ENCODE results near the gene FLCN. TPM values are rescaled to one million over a fixed set of nuclear protein-coding genes. Genes with fewer than 3 reads are reported as not detected.
A peak's percentile ranks its signal among the peaks of the same experiment; 100 is the strongest.
"Not testable (repeated sequence)": the region's sequence is repeated elsewhere in the genome, so short reads cannot be mapped to it uniquely, and the experiment has no call there.

FLCN gene, protein sequence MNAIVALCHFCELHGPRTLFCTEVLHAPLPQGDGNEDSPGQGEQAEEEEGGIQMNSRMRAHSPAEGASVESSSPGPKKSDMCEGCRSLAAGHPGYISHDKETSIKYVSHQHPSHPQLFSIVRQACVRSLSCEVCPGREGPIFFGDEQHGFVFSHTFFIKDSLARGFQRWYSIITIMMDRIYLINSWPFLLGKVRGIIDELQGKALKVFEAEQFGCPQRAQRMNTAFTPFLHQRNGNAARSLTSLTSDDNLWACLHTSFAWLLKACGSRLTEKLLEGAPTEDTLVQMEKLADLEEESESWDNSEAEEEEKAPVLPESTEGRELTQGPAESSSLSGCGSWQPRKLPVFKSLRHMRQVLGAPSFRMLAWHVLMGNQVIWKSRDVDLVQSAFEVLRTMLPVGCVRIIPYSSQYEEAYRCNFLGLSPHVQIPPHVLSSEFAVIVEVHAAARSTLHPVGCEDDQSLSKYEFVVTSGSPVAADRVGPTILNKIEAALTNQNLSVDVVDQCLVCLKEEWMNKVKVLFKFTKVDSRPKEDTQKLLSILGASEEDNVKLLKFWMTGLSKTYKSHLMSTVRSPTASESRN
- polyA plus RNA-seq (2013, experiment 1 of 4) = 30.9 TPM
- 30.0 TPM for polyA plus RNA-seq (2013, experiment 2 of 4)
- polyA plus RNA-seq (2013, experiment 3 of 4) = 21.6 TPM
- 20.8 TPM for polyA plus RNA-seq (2013, experiment 4 of 4)

DNA sequence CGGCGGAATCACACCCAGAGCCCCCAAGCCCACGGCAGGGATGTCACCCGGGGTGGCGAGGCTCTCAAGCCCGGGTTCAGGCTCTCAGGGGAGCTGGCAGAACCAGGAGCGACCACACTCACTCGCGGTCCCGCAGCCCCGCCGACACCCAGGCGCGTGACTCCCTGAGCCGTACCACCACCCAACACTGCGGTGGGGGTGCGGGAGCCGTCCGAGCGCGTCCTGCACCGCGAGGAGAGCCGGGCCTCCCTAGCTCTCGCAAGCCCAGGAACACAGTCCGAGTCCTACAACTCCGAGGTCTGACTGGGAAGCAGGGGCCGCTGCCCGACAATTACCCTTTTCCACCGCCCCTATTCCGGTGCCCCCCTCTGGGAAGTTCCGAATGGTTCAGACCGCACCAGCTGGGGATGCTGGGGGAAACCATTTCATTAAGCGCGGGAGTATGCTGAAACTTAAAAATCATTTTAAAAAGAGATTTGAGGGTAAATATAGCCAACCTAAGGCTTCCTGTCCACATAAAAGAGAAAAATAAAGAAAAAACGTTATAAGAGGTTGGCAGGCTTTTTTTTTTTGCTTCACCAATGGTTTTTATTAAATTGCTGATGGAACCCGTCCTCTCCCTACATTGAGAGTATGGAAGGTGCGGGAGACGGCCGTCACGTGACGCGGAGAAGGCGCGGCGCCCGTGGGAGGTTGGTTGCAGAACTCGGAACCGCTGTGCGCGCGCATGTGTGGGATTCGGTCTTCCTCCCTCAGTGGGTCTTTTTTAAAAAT lies at the start of gene FLCN:
TSS of gene FLCN (minus strand) at position 143 of the 774 bp plus-strand sequence. CDS start 9,031 bp downstream, outside the sequence.
- Histone ChIP-seq H3K27me3 (ENCODE audit: control insufficient read depth, insufficient read depth, low read length, poor library complexity, severe bottlenecking) (no peaks in the 10 kb centered on the region), H3K36me3 (ENCODE audit: control insufficient read depth, insufficient read depth, low read length) (no peaks in the 10 kb centered on the region), H3K4me1 (ENCODE audit: control insufficient read depth, insufficient read depth, low read length) (peaks cover 12% of the 10 kb centered on the region), H3K9me3 (ENCODE audit: control insufficient read depth, low read length) (no peaks in the 10 kb centered on the region), H3K27ac (ENCODE audit: insufficient read depth, low read depth, low read length, poor library complexity, severe bottlenecking) (peak within 1 kb of the TSS; percentile 99), H3K4me3 (ENCODE audit: insufficient read depth, low read depth, low read length) (peak within 1 kb of the TSS; percentile 98)
- WGBS, 2 experiments = 0% methylated on average over 53 of the region's 53 CpGs

DNA sequence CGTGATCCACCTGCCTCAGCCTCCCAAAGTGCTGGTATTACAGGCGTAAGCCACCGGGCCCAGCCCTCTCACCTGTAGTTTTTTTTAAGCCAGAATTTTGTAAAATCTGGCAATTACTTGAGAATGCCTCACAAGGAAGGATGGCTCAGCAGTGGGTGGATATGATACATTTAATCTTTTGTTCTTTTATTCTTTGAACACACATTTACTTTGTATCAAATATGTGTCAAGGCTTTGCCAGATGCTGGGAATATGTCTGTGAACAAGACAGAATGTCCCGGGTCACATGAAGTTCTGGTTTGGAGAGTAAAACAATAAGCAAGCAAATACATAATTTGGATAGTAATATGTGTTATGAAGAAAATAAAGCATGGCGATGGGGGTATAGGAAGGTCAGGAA lies 49.0 kb upstream of the FLCN start:
- H3K27me3 ChIP-seq (ENCODE audit: control insufficient read depth, insufficient read depth, low read length, poor library complexity, severe bottlenecking) = no peaks in the 10 kb centered on the region
- no peak overlapping the region for H3K4me3 ChIP-seq (ENCODE audit: insufficient read depth, low read depth, low read length)
- no peaks in the 10 kb centered on the region for H3K9me3 ChIP-seq (ENCODE audit: control insufficient read depth, low read length)
- no peaks in the 10 kb centered on the region for H3K4me1 ChIP-seq (ENCODE audit: control insufficient read depth, insufficient read depth, low read length)
- H3K36me3 ChIP-seq (ENCODE audit: control insufficient read depth, insufficient read depth, low read length) = no peaks in the 10 kb centered on the region
- WGBS, 2 experiments = 95 to 96% methylated on average over 5 of the region's 5 CpGs
- H3K27ac ChIP-seq (ENCODE audit: insufficient read depth, low read depth, low read length, poor library complexity, severe bottlenecking) = no peak overlapping the region

DNA sequence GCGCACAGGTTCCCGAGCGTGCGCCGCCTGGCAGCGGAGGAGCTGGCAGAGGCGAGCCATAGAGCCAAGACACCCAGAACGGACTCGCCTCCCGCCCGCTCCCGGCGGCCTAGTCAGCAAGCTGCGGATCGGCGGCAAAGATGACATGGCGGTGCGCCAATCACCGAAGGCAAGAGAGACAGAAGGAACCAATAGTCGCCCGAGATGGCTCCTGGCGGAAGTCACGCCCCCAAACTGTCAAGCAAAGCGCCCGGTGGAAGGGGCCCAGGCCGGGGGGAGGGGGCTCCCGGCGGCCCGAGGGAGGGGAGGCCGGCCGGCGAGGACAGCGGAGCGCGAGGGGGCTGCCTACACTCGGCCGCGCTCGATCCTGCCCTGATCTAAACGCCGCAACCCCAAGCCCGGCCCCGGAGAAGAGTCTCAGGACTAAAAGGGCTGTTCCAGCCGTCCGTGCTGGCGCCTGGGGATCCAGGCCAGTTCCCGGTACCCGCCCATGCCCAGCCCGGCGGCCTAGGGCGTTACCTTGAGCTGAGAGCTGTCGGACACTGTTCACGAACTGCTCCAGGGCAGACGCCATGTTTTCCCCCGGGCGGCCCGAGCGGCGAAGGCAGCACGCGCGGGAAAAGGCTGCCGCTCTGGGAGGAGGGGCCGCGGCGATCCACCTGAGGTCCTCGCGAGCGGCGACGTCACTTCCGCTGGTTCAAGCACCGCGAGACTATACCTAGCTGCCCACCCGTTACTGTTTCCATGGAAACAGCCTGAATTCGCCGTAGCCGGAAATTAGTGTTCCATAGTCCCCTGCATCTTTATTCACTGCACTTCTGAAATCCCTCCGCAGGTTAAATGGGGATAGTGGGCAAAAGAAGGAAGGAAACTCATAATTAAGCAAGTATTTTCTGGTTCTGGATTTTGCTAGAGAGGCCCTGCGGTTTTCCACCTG lies 43.9 kb upstream of the FLCN start, which contains the start of gene COPS3:
TSS of gene COPS3 (minus strand) at position 634 of the 937 bp plus-strand sequence. CDS start at position 574, 60 bp downstream.
- Histone ChIP-seq H3K36me3 (ENCODE audit: control insufficient read depth, insufficient read depth, low read length) (no peaks in the 10 kb centered on the region), H3K27me3 (ENCODE audit: control insufficient read depth, insufficient read depth, low read length, poor library complexity, severe bottlenecking) (no peaks in the 10 kb centered on the region), H3K4me3 (ENCODE audit: insufficient read depth, low read depth, low read length) (peak within 1 kb of the TSS; percentile 92), H3K4me1 (ENCODE audit: control insufficient read depth, insufficient read depth, low read length) (peaks cover 6% of the 10 kb centered on the region), H3K27ac (ENCODE audit: insufficient read depth, low read depth, low read length, poor library complexity, severe bottlenecking) (peak within 1 kb of the TSS; percentile 89), H3K9me3 (ENCODE audit: control insufficient read depth, low read length) (no peaks in the 10 kb centered on the region)
- 1% methylated on average over 80 of the region's 80 CpGs for WGBS, 2 experiments

DNA sequence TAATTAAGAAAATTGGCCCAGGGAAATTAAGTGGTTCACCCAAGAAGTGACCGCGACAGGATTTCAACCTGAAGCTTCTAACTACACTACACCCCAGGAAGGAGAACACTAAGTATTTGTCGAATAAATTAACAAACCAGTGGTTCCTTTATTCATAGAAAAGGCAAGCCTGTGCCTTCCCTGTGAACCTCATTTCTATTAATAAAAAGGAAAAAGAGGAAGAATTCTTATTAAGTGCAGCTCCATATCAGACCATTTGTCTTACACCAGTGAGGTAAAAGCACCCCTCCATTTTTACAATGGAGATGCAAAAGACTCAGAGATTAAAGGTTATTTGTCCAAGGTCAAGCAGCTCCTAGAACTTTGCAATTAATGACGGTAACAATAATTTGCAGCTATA lies 42.3 kb upstream of the FLCN start:
- Histone ChIP-seq H3K27ac (ENCODE audit: insufficient read depth, low read depth, low read length, poor library complexity, severe bottlenecking) (no peak overlapping the region), H3K36me3 (ENCODE audit: control insufficient read depth, insufficient read depth, low read length) (no peaks in the 10 kb centered on the region), H3K27me3 (ENCODE audit: control insufficient read depth, insufficient read depth, low read length, poor library complexity, severe bottlenecking) (no peaks in the 10 kb centered on the region), H3K4me1 (ENCODE audit: control insufficient read depth, insufficient read depth, low read length) (peaks cover 6% of the 10 kb centered on the region), H3K4me3 (ENCODE audit: insufficient read depth, low read depth, low read length) (peak overlapping the region; percentile 92), H3K9me3 (ENCODE audit: control insufficient read depth, low read length) (no peaks in the 10 kb centered on the region)
- WGBS, 2 experiments = 97 to 98% methylated on average over 4 of the region's 4 CpGs

DNA sequence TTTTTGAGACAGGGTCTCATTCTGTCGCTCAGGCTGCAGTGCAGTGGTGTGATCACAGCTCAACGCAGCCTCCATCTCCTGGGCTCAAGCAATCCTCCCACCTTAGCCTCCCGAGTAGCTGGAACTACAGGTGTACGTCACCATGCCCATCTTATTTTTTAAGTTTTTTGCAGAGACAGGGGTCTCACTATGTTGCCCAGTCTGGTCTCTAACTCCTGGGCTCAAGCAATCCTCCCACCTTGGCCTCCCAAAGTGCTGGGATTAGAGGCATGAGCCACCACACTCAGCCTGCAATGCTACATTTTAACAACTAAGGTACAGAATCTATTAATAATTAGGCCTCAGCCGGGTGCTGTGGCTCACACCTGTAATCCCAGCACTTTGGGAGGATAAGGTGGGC lies 40.5 kb upstream of the FLCN start:
- not testable (repeated sequence) for H3K36me3 ChIP-seq (ENCODE audit: control insufficient read depth, insufficient read depth, low read length); H3K27ac ChIP-seq (ENCODE audit: insufficient read depth, low read depth, low read length, poor library complexity, severe bottlenecking); H3K4me3 ChIP-seq (ENCODE audit: insufficient read depth, low read depth, low read length); H3K9me3 ChIP-seq (ENCODE audit: control insufficient read depth, low read length); H3K4me1 ChIP-seq (ENCODE audit: control insufficient read depth, insufficient read depth, low read length); H3K27me3 ChIP-seq (ENCODE audit: control insufficient read depth, insufficient read depth, low read length, poor library complexity, severe bottlenecking)
- WGBS, 2 experiments = 94% methylated on average over 5 of the region's 5 CpGs

DNA sequence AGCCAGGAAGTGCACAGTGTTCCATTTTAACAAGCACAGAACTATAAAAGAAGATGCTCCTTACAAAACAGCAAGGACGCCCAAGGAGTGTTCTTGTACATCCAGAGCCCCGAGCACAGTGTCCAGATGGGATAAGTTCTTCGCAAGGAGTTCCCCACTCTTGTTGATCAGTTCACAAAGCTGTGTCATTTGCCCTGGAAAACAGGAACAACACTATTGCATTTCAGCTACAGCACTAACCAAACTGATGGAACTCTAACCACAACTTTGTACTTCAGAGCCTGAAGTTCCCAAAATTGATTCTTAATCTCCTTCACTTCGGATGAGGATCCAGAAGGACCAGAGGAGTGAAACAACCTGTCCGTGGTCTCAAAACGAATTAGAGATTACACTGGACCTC lies 39.0 kb upstream of the FLCN start:
- H3K4me1 ChIP-seq (ENCODE audit: control insufficient read depth, insufficient read depth, low read length) = peaks cover 6% of the 10 kb centered on the region
- peaks cover 8% of the 10 kb centered on the region for H3K36me3 ChIP-seq (ENCODE audit: control insufficient read depth, insufficient read depth, low read length)

DNA sequence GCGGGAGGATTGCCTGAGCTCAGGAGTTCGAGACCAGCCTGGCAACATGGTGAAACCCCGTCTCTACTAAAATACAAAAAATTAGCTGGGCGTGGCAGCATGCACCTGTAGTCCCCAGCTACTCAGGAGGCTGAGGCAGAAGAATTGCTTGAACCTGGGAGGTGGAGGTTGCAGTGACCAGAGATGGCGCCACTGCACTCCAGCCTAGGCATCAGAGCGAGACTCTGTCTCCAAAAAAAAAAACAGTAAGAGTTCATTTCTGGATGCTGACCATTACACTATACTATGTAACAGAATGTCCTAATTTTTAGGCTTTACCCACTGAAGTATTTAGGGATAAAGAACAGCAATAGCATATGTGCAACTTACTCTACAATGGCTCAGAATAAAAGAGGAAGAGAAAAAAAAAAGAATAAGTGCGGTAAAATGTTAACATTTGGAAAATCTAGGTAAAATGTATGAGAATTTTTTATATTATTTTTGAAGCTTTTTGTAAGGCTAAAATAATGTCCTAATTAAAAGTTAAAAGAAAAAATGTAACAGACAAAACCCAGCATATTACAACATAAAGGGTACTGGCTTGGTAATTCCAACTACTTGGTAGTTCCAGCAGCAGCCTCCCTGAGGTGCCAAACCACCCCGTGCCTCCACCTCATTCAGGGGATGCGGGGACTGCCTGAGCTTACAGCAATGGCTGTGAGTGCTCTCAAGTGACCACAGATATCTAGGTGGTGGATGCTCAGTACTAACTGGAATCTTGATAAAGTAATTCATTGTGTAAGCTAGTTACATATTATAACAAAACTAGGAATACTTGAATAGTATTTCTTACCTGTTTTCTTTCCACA lies 33.2 kb upstream of the FLCN start:
- peaks cover 35% of the 10 kb centered on the region for H3K36me3 ChIP-seq (ENCODE audit: control insufficient read depth, insufficient read depth, low read length)
- WGBS, 2 experiments = 83 to 92% methylated on average over 9 of the region's 9 CpGs
- no peaks in the 10 kb centered on the region for H3K27me3 ChIP-seq (ENCODE audit: control insufficient read depth, insufficient read depth, low read length, poor library complexity, severe bottlenecking)
- no peaks in the 10 kb centered on the region for H3K4me1 ChIP-seq (ENCODE audit: control insufficient read depth, insufficient read depth, low read length)
- H3K9me3 ChIP-seq (ENCODE audit: control insufficient read depth, low read length) = no peaks in the 10 kb centered on the region
- H3K27ac ChIP-seq (ENCODE audit: insufficient read depth, low read depth, low read length, poor library complexity, severe bottlenecking) = no peak overlapping the region
- H3K4me3 ChIP-seq (ENCODE audit: insufficient read depth, low read depth, low read length) = no peak overlapping the region

More for the DNA sequence above, 39.0 kb upstream of the FLCN start:
- no peak overlapping the region for H3K27ac ChIP-seq (ENCODE audit: insufficient read depth, low read depth, low read length, poor library complexity, severe bottlenecking)
- H3K27me3 ChIP-seq (ENCODE audit: control insufficient read depth, insufficient read depth, low read length, poor library complexity, severe bottlenecking) = no peaks in the 10 kb centered on the region
- H3K9me3 ChIP-seq (ENCODE audit: control insufficient read depth, low read length) = no peaks in the 10 kb centered on the region
- no peak overlapping the region for H3K4me3 ChIP-seq (ENCODE audit: insufficient read depth, low read depth, low read length)
- WGBS, 2 experiments = 94 to 96% methylated on average over 6 of the region's 6 CpGs

DNA sequence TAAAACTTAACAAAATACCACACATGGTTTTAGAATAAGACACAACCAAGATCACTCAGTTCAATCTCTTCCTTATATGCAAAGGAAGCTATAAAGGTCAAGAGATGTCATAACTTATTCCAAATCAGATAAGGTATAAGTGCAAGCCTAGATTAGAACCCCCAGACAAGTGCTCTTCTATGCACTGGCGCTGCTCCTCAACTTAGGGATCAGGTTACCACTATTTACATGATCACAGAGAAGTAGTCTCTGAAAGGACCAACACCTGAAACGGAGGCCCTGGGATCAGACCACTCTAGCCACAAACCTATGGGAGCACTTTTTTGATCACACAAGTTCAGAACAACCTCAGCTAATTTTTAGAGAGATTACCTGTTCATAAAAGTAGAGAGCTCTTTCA lies 27.5 kb upstream of the FLCN start:
- Histone ChIP-seq H3K4me3 (ENCODE audit: insufficient read depth, low read depth, low read length) (no peak overlapping the region), H3K27me3 (ENCODE audit: control insufficient read depth, insufficient read depth, low read length, poor library complexity, severe bottlenecking) (no peaks in the 10 kb centered on the region), H3K27ac (ENCODE audit: insufficient read depth, low read depth, low read length, poor library complexity, severe bottlenecking) (no peak overlapping the region), H3K4me1 (ENCODE audit: control insufficient read depth, insufficient read depth, low read length) (no peaks in the 10 kb centered on the region), H3K9me3 (ENCODE audit: control insufficient read depth, low read length) (no peaks in the 10 kb centered on the region), H3K36me3 (ENCODE audit: control insufficient read depth, insufficient read depth, low read length) (peaks cover 48% of the 10 kb centered on the region)
- WGBS, 2 experiments = 76 to 85% methylated on average over 2 of the region's 2 CpGs

DNA sequence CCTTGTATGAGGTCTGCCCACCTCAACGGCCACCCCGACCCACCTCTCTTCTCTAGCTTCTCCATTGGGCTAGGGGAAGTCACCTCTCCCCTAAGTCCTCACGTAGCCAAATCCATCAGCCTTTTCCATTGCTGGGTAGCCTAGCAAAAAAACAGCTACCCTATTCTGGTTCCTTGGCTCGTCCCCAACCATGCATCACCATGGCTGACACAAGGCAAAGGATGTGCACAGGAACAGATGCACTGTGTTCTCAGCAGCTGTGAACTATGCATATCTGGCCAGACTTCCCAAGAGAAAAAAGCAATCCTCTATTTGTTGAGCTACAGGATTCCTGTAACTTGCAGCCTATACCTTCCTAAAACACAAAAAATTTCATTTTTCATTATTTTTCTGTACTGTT lies 22.0 kb upstream of the FLCN start:
- no peaks in the 10 kb centered on the region for H3K27me3 ChIP-seq (ENCODE audit: control insufficient read depth, insufficient read depth, low read length, poor library complexity, severe bottlenecking)
- H3K4me1 ChIP-seq (ENCODE audit: control insufficient read depth, insufficient read depth, low read length) = no peaks in the 10 kb centered on the region
- no peak overlapping the region for H3K4me3 ChIP-seq (ENCODE audit: insufficient read depth, low read depth, low read length)
- 95 to 98% methylated on average over 4 of the region's 4 CpGs for WGBS, 2 experiments
- no peak overlapping the region for H3K27ac ChIP-seq (ENCODE audit: insufficient read depth, low read depth, low read length, poor library complexity, severe bottlenecking)
- H3K9me3 ChIP-seq (ENCODE audit: control insufficient read depth, low read length) = no peaks in the 10 kb centered on the region
- H3K36me3 ChIP-seq (ENCODE audit: control insufficient read depth, insufficient read depth, low read length) = peaks cover 47% of the 10 kb centered on the region
